GM18909 (cell line): ENCODE data around the gene CNNM1.

Experiments
- ATAC-seq: cut with Tn5 transposase; IDR thresholded peaks from one replicate; pipeline ENCODE4 v1.9.1; 2021; ENCODE audit warnings: mild to moderate bottlenecking; ENCODE audit not compliant: unreplicated experiment, poor library complexity

CNNM1 gene

GRCh38 chr10:99410146-99410545 is 81.0 kb downstream of the CNNM1 start:
- no peak for ATAC-seq

GRCh38 chr10:99410876-99411275 is 81.7 kb downstream of the CNNM1 start:
- ATAC-seq = no peak

GRCh38 chr10:99411546-99411945 is 82.4 kb downstream of the CNNM1 start:
- no peak for ATAC-seq

GRCh38 chr10:99412099-99412498 is 82.9 kb downstream of the CNNM1 start:
- no peak for ATAC-seq

GRCh38 chr10:99418910-99419624 is 89.9 kb downstream of the CNNM1 start:
- no peak for ATAC-seq

GRCh38 chr10:99419688-99420087 is 90.5 kb downstream of the CNNM1 start:
- ATAC-seq = no peak

GRCh38 chr10:99421233-99421739 is 92.1 kb downstream of the CNNM1 start:
- no peak for ATAC-seq

- no peak for ATAC-seq
These were observed 93.5 kb downstream of the CNNM1 start for GRCh38 chr10:99422529-99423096.

GRCh38 chr10:99424656-99425055 is 95.5 kb downstream of the CNNM1 start:
- no peak for ATAC-seq

GRCh38 chr10:99425204-99425603 is 96.0 kb downstream of the CNNM1 start:
- ATAC-seq = no peak

- ATAC-seq = no peak
These were observed 97.5 kb downstream of the CNNM1 start for GRCh38 chr10:99426689-99427088.

GRCh38 chr10:99427566-99428190 is 98.5 kb downstream of the CNNM1 start:
- ATAC-seq = no peak

GRCh38 chr10:99429517-99430095 is 100.5 kb downstream of the CNNM1 start:
- no peak for ATAC-seq

- ATAC-seq = no peak
These were observed 100.9 kb downstream of the CNNM1 start for GRCh38 chr10:99430116-99430450.

GRCh38 chr10:99430451-99431189 is 101.5 kb downstream of the CNNM1 start, which contains the start of gene GOT1:
TSS of gene GOT1 (minus strand) at chr10:99430624. CDS start at chr10:99430565, 59 bp downstream.
- peak; percentile 96 for ATAC-seq

- no peak for ATAC-seq
These were observed 102.1 kb downstream of the CNNM1 start for GRCh38 chr10:99431190-99431760.

GRCh38 chr10:99432047-99432446 is 102.9 kb downstream of the CNNM1 start:
- ATAC-seq = no peak

- no peak for ATAC-seq
These were observed 103.7 kb downstream of the CNNM1 start for GRCh38 chr10:99432881-99433280.

GRCh38 chr10:99433378-99434020 is 104.3 kb downstream of the CNNM1 start:
- no peak for ATAC-seq
